Stimulated activated CD4-positive, alpha-beta T cell treated with anti-CD3 and anti-CD28 coated beads, Interleukin-2, amount 100 ng/mL, for 24 hours (primary cell): ENCODE results near the gene MED6.

Experiments used
- DNase-seq, 2 donors: peaks; one replicate each; pipeline ENCODE4 v3.0.0-alpha.2; 2020

Gene MED6

DNA sequence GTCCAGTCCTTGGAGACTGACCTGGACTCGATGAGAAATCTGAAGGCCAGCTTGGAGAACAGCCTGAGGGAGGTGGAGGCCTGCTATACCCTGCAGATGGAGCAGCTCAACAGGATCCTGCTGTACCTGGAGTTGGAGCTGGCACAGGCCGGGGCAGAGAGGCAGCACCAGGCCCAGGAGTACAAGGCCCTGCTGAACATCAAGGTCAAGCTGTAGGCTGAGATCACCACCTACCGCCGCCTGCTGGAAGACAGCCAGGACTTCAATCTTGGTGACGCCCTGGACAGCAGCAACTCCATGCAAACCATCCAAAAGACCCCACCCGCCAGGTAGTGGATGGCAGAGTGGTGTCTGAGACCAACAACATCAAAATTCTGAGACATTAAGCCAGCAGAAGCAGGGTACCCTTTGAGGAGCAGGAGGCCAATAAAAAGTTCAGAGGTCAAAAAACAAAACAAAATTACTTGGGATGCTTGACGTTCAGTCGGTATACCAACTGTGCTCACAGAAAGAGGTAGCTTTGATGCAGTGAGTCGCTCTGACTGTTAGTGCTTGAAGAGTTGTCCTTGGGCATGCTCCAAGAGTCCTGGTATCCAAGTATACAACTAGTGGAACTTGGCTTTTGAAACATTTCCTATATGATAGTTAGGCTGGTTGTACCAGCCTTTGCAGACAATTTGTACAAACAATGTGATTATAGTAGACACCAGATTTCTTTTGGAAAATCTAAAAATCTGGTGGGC, 4.8 kb downstream of the MED6 start:
- DNase-seq: no peak

DNA sequence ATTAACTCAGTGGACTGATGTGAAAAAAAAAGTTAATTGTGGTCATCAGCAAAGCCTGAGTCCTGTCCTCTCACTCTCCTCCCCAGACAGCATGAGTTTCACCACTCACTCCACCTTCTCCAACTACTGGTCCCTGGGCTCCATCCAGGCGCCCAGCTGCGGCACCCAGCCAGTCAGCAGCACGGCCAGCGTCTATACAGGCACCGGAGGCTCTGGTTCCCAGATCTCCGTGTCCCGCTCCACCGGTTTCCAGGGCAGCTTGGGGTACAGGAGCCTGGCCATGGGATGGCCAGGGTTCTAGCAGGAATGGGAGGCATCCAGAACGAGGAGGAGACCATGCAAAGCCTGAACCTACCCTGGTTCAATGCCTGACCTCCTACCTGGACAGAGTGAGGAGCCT, 6.0 kb downstream of the MED6 start:
- DNase-seq: no peak

DNA sequence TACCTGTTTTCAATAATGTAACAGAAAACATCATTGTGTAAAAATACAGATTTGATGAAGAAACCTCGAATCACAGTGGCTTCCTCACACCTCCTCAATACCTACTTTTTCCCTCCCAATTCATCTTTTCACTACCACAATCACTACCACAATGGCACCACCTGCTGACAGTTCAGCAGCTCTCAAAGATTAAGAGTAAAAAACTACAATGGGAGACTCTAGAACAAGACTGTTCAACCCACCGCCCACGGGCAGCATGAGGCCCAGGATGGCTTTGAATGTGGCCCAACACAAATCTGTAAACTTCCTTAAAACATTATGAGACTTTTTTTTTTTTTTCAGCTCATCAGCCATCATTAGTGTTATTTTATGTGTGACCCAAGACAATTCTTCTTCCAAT, 15.2 kb downstream of the MED6 start:
- no peak for DNase-seq

DNA sequence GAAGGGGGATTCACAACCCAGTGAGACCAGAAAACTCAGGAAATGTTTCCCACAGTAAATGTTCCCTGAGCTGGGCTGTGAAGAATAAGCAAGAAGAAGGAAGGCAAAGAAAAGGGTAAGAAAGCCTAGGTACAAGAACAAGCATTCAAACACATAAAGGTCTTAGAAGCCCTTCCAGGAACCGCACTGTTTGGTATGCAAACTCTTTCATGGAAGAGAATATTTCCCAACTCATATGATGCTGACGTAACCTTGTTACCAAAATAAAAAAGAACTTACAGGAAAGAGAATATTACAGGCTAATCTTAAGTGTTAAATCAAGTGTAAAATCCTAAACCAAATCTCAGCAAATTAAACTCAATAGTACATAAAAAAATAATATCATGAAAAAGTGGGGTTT, 23.6 kb downstream of the MED6 start:
- no peak for DNase-seq

- DNase-seq: no peak
These were observed 27.4 kb downstream of the MED6 start for GRCh38 chr14:70573050-70573449.

DNA sequence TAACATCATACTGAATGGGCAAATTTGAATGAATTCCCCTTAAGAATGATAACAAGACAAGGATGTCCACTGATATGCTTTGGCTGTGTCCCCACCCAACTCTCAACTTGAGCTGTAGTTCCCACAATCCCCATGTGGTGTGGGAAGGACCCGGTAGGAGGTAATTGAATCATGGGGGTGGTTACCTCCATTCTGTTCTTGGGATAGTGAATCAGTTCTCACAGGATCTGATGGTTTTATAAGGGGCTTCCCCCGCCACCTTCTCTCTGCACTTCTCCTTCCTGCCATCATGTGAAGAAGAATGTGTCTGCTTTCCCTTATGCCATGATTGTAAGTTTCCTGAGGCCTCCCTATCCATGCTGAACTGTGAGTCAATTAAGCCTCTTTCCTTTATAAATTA, 29.3 kb downstream of the MED6 start:
- no peak for DNase-seq

DNA sequence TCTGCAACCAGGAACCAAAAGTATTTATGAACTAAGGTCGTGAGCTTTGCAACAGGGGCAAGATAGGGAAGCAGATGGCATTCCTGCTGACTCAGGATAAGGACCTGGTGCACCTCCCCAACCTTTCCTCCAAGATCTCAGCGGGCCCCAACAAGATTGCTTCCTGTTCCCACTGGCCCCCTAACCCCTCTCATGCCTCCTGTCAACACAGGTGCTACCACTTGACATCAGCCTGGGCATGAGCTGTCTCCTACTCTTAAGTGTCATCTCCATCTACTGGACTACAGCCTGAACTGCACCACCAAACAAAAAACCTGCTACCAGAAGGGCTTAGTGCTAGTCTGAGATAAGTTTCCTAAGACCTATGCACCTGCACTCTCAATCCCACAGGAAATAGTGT, 32.7 kb downstream of the MED6 start:
- peak in 1 of 2 donors; percentile 17 for DNase-seq

DNA sequence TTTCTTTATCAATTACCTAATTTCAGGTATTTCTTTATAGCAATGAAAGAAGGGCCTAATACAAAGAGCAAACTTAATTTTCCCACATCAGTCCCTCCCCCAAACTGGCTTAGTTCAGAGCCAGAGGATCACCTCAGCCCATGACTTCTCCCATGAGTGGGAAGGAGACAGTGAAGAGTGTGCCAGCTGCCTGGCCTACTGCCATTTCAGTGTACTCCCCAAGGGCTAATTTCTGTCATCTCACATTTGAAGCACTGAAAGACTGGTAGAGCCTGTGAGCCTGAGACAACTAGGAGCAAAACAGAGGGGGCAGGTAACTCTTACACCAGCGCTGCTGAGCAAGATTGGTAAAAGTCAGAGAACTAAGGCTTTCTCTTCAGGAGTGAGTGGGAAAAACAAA, 36.6 kb downstream of the MED6 start:
- no peak for DNase-seq

- DNase-seq: no peak
These were observed 37.0 kb downstream of the MED6 start for GRCh38 chr14:70563417-70563816.

DNA sequence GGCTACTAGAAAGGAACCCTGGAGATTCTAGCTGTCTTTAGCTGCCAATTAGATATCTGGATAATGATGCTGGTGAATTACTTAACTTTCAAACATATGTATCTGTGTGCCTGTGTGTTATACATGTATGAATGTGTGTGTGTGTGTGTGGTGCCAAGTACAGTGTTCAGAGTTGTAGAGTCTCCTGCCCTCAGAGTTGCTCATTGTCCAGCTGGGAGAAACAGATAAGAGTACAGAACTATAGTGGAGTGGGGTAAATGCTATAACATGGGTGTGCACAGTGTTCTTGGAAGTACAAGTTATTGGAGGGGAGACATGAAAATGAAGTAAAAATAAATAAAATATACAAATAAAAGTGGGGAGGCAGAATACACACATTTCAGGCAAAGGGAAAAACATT, 42.1 kb downstream of the MED6 start:
- no peak for DNase-seq

DNA sequence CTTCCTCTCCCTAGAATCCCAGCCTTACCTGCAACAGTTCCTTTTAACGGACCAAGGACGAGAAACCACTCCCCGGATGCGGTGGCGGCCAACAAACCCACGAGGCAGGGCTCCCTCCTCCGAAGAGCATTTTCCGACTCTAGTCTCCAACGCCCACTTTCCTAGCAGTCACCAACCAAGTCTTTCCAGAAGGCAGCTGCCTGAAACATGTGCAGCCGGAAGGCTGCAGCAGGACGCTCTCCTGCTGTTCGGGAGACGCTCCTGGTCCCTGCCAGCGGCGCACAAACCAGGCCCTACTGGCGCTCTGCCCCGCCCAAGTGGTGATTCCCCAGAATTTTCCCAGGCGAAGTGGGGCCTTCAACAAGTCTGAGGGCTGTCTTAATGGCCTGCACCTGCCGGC, 44.6 kb downstream of the MED6 start:
- DNase-seq: no peak

DNA sequence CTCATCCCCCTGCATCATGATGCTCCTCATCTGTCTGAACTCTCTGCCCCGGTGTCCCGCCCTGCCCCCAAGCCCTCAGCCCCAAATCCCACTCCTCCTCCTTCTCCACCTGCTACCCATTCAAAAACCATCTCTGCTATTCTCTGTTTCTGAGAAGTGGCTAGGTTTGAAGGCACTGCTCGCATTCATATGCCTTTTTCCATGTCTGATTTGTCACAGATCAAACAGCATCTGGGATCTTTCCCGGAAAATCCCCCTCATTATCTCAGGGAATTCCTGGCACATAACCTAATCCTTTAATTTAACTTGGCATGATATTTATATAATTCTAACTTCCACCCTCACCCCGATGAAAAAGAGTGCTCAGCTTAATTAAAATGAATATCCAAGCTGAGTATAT, 62.4 kb downstream of the MED6 start:
- no peak for DNase-seq

GRCh38 chr14:70536830-70537229, 63.6 kb downstream of the MED6 start:
- DNase-seq: no peak

- no peak for DNase-seq
These were observed 65.6 kb downstream of the MED6 start, which contains the start of gene ADAM20 for GRCh38 chr14:70534904-70535303. Gene ADAM20 (minus strand): TSS chr14:70535004. CDS start chr14:70524757, 10,247 bp downstream.
